ENCODE results near the gene ARHGEF7.

GRCh38 chr13:111219950-111220349, 104.8 kb downstream of the ARHGEF7 start:
- TF ChIP-seq, protein P1, sequence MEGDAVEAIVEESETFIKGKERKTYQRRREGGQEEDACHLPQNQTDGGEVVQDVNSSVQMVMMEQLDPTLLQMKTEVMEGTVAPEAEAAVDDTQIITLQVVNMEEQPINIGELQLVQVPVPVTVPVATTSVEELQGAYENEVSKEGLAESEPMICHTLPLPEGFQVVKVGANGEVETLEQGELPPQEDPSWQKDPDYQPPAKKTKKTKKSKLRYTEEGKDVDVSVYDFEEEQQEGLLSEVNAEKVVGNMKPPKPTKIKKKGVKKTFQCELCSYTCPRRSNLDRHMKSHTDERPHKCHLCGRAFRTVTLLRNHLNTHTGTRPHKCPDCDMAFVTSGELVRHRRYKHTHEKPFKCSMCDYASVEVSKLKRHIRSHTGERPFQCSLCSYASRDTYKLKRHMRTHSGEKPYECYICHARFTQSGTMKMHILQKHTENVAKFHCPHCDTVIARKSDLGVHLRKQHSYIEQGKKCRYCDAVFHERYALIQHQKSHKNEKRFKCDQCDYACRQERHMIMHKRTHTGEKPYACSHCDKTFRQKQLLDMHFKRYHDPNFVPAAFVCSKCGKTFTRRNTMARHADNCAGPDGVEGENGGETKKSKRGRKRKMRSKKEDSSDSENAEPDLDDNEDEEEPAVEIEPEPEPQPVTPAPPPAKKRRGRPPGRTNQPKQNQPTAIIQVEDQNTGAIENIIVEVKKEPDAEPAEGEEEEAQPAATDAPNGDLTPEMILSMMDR (IDR thresholded peaks at IDR 0.05) = no peak
- TF ChIP-seq SP1 (CRISPR knock-in tag; conservative IDR thresholded peaks at IDR 0.05) (no peak), NFE2L1 (CRISPR knock-in tag; IDR thresholded peaks at IDR 0.05) (no peak), ATF1 (CRISPR knock-in tag; IDR thresholded peaks at IDR 0.05) (no peak), CREB1 (CRISPR knock-in tag; IDR thresholded peaks at IDR 0.05) (no peak)
- TF ChIP-seq, protein P2, sequence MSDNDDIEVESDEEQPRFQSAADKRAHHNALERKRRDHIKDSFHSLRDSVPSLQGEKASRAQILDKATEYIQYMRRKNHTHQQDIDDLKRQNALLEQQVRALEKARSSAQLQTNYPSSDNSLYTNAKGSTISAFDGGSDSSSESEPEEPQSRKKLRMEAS (CRISPR knock-in tag; IDR thresholded peaks at IDR 0.05) = no peak
- TF ChIP-seq, protein P3, sequence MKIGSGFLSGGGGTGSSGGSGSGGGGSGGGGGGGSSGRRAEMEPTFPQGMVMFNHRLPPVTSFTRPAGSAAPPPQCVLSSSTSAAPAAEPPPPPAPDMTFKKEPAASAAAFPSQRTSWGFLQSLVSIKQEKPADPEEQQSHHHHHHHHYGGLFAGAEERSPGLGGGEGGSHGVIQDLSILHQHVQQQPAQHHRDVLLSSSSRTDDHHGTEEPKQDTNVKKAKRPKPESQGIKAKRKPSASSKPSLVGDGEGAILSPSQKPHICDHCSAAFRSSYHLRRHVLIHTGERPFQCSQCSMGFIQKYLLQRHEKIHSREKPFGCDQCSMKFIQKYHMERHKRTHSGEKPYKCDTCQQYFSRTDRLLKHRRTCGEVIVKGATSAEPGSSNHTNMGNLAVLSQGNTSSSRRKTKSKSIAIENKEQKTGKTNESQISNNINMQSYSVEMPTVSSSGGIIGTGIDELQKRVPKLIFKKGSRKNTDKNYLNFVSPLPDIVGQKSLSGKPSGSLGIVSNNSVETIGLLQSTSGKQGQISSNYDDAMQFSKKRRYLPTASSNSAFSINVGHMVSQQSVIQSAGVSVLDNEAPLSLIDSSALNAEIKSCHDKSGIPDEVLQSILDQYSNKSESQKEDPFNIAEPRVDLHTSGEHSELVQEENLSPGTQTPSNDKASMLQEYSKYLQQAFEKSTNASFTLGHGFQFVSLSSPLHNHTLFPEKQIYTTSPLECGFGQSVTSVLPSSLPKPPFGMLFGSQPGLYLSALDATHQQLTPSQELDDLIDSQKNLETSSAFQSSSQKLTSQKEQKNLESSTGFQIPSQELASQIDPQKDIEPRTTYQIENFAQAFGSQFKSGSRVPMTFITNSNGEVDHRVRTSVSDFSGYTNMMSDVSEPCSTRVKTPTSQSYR (CRISPR knock-in tag; IDR thresholded peaks at IDR 0.05) = no peak
- TF ChIP-seq, protein P4, sequence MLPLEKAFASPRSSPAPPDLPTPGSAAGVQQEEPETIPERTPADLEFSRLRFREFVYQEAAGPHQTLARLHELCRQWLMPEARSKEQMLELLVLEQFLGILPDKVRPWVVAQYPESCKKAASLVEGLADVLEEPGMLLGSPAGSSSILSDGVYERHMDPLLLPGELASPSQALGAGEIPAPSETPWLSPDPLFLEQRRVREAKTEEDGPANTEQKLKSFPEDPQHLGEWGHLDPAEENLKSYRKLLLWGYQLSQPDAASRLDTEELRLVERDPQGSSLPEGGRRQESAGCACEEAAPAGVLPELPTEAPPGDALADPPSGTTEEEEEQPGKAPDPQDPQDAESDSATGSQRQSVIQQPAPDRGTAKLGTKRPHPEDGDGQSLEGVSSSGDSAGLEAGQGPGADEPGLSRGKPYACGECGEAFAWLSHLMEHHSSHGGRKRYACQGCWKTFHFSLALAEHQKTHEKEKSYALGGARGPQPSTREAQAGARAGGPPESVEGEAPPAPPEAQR (CRISPR knock-in tag; IDR thresholded peaks at IDR 0.05) = no peak
